Activated CD4-positive, alpha-beta T cell treated with anti-CD3 and anti-CD28 coated beads for 1 hour (primary cell): Measurements from ENCODE around the gene NIN.
"Not testable (repeated sequence)": the region's sequence is repeated elsewhere in the genome, so short reads cannot be mapped to it uniquely, and the experiment has no call there.

Experiments
- DNase-seq: peaks from one replicate; pipeline ENCODE4 v3.0.0-alpha.2; 2020

Gene NIN

DNA sequence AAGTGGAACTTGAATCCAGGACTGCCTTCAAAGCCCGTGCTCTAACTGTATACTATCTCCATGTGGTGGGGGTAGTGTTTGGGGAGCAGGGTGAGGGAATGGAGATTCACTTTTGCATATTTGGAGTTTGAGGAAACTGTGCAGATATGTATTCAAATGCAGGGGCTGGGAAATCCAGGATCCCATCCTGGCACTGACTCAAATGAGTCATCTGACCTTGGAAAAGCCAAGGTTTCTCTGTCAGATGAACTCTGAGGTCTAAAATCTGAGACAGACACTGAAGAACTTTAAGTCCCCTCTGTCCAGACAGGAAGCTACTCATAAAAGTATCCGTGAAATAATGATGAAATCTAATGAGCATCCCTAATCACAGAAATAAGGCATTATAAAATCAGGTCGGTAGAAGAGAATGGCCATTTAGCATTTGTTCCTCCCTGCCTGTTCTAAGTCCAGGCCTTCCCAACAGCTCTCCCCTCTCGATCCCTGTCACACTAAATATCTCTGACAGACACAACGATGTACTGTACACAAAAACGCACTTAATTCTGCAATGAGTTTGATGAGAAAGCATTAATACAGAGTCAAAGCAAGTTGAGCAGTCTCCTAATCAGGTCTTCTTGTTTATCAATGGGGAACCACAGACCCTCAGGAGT, 14.4 kb downstream of the NIN start:
- no peak for DNase-seq

DNA sequence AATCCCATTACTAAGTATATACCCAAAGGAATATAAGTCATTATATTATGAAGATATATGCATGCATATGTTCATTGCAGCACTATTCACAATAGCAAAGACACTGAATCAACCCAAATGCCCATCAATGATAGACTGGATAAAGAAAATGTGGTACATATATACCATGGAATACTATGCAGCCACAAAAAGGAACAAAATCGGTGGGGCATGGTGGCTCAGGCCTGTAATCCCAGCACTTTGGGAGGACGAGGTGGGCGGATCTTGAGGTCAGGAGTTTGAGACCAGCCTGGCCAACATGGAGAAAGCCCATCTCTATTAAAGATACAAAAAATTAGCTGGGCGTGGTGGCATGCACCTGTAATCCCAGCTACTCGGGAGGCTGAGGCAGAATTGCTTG, 15.4 kb downstream of the NIN start:
- DNase-seq, result not testable (repeated sequence)

DNA sequence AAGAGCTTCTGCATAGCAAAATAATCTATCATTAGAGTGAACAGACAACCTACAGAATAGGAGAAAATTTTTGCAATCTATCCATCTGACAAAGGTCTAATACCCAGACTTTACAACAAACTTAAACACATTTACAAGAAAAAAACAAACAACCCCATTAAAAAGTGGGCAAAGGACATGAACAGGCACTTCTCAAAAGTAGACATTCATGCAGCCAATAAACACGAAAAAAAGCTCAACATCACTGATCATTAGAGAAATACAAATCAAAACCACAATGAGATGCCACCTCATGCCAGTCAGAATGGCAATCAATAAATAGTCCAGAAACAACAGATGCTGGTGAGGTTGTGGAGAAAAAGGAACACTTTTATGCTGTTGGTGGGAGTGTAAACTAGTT, 15.9 kb downstream of the NIN start:
- not testable (repeated sequence) for DNase-seq

DNA sequence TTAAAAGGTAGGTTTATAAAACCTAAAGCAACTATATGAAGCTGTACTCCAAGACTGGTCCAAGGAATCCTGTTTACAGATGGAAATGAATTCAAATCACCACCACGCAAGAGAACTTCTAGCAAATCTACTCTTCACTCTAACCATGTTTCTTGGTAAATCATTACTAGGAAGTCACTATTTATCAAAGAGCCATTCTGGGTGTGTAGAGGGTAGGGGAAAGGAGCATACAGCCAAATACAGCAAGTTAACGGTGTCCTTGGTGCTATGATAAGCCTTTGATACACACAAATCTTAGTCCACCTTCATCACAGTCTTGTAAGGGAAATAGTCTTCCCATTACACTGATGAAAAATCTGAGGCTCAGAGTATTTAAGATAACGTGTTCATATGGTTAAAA, 16.8 kb downstream of the NIN start:
- no peak for DNase-seq

DNA sequence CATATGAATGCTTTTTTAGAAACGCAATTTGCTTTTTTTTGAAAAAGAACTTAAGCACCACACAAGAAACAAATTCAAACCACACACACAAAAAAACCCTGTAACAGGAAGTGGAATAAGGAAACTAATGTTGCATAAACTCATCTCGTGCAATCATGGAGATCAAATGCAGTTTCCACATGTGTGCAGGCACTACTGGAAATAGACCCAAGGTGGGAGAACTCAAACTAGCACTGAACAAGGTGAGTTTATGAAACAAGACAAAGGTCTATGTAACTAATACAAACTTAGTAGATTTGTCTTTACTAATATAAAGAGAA, 17.5 kb downstream of the NIN start:
- DNase-seq, result no peak

DNA sequence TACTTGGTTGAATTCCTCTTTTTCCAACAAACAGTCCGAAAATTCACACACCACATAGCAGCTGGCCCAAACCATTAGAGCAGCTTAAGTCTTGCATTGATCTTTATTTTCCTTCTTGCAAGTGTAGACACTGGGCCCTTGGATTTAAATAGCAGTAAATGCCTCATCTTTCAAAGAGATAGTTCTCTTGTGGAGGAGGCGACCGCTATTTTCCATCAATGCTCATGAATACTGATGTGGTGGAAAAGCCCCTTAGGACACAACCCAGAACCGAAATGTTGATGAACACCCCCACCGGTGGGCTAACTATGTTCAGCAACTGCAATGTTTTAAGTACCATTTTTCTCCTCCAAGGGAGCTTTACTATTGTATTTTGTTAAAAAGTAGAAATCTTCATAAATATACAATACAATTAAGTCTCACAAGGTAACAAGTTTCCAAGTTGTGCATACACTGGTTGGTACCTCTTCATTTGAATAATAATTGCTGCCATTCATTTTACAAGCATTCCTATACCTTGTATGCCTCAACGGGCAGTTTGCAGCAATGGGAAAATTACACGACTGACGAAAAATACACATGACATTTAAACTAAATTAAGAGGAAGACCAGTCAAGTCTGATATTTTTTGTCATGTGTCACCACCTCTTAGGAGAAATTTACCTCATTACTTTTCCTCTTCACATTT, 18.0 kb downstream of the NIN start:
- DNase-seq, result no peak

DNA sequence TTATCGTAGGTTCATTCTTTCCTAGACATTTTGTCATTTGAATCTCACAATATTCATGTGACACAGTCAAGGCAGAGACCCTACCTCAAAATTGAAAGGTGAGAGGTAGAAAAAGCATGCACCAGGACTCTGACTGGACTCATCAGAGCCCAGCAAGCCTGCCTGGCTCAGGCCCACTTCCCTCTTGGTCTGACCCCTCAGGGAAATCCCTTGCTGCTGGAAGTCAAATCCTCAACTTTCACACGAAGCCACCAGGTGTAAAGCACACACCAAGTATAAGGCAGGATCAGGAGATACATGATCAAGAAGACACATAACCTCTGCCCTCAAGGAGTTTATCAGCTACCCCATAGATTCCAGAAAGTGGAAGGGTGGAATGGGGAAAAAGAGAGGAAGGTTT, 18.8 kb downstream of the NIN start:
- no peak for DNase-seq

DNA sequence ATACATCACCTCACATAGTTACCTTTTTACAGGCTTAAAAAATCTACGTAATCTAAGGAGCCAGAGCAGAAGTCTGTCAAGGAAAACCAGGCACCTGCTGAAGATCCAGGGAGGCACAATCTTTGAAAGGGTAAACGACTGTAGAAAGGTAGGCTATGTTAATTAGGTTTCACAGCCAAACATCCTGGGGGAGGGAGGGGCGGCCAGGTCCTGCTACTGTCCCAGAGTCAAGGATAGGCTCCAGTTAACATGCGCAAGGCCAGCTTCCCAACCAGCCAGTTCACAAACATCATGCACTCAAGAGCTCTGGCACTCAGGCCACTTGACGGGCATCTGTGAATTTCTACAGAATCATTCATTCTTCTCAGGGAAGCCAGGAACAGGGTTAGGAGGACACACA, 22.9 kb downstream of the NIN start:
- DNase-seq, result no peak

DNA sequence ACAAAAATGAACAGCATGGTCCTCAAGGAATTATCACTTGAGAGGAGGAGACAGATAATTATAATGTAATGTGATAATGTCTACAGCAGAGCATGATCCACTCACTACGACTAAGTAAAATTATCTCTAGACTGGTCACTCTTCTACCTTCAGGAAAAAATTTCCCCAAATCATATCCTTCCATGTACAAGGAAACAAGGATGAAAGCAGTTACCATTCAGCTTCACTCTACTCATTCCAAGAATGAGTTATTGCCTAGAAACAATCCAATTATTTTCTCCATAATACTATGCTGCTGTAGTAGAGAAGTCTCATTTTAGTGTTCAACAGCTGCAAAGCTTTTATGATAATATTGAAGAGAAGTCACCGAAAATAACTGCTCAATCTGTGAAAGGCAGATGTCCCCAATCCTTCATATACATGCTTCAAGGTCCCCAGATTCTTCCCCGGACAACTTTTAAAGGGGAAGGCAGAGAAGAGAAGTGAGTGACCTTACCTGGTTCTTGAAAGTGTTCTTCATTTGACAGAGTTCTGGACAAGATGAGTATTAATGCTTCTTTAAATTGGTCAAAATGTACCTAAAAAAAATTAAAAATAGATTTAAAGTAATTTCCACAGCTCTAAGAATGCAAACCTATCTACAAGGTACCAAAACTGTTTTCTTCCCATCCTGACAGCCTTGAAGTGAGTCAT, 24.6 kb downstream of the NIN start:
- DNase-seq, result no peak

DNA sequence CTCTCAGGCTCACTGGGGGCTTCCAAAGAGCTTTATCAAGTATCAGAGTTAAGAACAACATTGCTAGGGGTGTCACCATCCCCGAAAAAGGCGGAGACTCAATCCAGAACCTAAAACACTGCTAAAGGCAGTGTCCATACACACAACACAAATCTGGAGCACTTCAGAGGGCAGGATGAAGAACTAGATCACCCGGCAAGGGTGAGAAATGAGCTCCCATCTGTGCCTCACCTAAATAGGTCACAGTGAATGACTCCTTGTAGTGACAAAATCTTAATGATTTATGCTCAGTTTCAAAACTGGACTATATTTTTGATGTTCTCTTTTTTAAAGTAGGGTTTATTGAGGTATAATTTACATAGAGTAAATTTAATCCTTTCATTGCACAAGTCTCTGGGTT, 25.6 kb downstream of the NIN start:
- DNase-seq, result no peak

DNA sequence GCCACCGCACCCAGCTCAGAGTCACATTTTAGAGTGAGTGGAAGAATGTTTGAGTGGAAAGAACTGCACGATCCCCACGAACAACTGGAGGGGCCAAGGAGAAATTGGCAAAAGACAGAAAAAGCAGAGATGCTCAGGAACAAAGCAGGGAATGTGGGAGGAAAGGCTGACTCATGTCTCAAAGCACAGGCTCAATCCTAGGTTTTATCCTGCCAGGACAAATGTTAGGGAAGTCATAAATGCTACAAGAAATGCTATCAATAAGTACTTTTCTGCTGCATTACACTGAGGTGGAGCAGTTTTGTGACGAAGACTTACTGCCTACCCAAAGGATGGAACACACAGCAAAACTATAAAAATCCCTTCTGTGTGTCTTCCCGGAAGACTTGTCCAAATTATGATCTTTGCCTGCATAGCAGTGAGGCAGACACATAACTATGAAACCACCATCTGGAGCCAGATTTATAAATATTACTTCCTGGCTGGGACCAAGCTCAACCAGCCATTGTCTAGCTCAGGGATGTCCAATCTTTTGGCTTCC, 26.7 kb downstream of the NIN start:
- no peak for DNase-seq

DNA sequence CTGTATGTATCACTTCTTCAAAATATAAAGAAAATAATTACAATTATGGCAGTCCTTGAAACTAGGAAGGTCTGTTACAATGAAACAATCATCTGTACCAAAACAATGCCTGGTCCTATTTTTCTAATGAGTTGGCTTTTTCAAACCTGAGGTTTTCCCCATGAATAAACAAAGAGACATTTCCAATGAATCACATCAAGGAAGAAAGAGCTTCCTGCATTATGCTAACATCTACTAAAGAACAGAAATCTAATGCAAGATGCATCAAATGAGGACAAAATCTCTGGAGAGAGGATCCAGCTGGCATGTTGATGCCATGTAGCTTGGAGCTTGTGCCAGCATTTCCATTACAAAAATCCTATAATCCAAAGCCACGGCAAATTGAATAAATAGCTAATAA, 29.3 kb downstream of the NIN start:
- no peak for DNase-seq

DNA sequence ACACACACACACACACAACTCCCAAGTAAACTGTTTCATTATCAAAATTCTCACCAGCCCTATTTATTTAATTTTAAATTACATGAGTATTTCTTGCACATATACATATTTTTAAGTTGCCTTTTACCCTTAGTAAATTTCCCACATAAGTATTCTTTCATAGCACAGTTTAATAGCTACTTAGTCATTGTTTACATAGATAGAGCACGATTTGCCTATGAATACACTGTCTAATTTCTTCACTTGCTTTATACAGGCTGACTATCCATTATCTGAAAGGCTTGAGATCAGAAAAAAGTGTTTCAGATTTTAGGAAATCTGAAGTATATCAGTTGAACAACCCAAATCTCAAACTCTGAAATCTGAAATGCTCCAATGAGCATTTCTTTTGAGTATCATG, 30.9 kb downstream of the NIN start:
- DNase-seq, result no peak

DNA sequence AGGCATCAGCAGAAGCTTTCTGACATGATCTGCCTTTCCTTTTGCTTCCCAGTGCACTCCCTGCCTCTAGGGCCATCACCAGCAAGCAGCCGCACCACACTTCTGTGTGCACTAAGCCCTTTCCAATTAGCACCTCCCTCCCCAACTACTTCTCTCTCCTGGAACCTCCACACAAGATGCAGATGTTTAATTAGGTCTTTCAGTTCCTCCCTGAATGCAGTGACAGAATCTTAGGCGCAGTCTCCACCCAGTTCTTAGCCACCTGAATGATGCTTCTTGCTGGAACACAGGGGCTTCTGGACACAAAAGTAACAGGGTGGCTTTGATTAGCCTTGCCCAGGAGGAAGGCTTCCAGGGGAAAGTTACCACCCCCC, 32.9 kb downstream of the NIN start:
- DNase-seq, result no peak

DNA sequence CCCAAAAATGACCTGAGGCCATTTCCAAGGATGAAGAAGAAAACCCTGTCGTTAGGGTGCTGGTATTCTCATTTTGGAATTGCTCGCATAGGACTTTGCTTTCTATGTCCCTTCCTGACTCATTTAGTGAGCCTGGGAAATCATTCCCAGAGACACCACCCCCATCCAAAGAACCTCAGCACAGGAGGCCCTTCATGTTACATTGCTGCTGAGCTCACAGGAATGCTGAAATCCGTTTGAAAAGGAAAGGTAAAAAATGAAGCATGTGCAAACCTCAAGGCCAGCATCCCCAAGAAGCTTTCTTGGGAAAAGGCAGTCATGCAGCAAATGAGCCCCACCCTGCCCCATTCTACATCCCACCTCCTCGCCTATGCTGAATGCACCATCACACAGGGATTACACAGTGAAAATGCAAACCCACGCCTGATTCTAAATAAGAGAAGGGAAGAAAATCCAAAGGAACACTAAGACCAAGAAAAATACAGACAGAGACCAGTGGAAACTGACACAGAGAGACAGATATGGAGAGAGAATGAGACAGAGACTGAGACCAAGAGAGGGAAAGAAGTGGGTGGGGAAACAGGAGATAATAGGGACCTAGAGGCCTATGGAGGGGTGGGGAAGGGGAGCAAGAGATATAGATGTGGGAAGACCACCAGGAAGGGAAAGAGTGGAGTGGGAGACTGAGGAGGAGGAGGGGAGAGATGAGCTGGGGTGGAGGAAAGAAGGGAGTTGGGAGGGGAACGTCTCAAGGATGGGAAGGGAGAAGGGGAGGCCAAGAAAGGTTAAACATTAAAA, 33.5 kb downstream of the NIN start:
- DNase-seq, result no peak

DNA sequence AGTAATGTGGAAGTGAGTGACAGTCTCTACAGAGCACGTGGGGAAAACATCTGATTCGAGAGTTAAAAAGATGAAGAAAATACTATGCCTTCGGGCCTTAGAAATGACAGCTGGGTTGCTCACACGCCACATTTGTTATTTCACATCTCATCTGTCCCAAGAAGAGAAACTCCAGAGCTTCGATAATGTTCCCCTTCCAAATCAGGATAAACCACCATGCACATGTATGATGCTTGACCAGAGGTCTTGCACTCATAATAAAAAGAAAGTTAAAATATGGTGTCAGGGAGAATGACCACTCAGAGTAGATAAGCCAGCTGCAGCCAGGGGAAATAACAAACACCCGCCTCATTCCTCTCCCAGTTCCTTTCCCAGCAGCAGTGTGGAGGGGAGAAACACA, 34.6 kb downstream of the NIN start:
- no peak for DNase-seq

DNA sequence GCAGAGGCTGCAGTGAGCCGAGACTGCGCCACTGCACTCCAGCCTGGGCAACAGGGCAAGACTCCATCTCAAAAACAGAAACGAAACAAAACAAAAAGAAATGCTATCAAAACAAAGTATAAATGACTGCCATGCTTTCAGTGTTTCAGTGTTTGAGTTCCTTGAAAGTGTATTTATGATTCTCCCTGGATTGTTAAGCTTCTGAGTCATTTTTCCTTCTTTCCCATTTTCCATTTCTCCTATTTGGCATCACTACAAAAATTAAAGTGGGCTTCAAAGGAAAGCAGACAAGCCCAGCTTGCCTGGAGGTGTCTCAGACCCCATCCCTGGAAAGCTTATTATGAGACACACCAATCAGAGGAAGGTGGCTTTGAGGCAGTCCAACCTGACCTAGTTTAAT, 35.1 kb downstream of the NIN start:
- no peak for DNase-seq

DNA sequence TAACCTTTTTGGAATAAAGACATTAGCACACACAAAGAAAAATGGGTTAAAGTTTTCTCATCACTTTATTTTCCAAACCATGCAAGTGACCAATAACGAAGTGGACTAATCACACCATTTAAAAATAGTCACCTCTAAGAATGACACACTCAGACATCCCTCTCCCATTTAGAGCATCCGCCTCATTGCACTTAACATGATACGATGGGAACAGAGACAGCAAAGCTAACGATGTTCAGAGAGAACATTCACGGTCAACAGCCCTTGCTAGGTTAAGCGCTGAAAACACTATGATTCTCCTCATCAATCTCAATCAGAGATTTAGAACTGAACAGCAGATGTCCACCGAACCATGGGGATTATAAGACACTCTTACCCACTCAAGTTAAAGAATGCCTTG, 35.8 kb downstream of the NIN start:
- no peak for DNase-seq

DNA sequence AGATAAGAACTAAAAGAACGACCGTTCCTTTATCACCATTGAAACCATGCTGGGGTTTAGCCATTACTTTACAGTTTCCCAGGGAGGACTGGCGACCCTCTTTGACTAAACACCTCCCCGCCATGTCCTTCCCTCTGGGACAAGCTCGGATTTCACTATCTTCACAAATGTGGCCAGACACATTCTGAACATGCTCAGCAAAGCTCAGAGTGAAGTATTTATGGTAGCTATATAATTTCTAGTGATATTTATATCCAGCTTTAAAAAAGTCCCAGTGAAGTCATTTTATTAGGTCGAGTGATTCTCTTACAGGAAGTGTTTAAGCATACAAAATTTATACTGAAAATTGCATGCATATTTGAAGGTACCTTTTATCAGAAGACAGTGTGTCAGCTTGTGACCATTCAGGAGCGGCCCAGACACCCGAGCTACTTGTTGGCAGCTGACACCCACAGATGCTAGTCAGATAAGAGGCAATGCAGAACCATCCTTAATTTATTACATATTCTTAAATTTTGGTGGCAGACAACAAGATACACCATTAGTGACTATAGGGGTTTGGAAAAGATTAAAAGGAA, 36.8 kb downstream of the NIN start:
- DNase-seq, result no peak

DNA sequence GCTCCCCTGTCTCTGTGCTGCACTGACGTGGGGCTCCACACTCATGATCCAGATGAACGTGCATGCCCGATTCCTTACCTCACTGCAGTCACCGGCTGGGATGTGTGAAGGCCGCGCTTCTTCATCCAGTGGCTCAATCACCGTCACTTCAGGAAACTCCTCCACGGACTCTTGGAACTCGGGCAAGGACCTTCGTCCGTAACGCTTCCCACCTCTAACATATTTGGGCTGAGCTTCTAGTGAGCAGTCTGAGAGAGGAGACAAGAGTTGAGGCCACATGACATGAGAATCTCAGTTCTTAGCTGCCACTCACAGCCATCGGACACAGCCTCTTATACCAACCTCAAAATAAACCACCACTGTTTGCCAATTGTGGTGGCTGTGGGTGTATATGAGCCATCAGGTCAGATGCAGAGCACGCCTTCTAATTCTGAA, 38.3 kb downstream of the NIN start:
- DNase-seq, result no peak

DNA sequence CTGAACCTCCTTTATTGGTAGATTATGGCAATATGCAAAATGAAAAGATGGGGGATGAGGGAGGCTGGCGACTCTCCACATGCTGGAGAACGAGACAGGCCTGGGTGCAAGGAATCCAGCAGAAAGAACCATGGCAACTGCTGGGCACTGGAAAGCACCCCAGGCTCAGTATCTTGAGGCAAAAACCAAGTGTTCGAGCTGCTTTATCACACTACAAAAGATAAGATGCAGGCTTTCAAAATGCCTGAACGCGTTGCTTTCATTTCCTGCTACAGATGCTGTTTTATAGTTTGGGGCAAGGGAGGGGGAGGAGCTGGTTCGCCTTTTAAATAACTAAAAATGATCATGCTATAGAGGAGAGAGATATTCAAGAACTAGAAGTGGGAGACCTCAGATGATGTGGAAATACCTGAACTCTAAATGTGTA, 38.9 kb downstream of the NIN start:
- DNase-seq, result no peak

DNA sequence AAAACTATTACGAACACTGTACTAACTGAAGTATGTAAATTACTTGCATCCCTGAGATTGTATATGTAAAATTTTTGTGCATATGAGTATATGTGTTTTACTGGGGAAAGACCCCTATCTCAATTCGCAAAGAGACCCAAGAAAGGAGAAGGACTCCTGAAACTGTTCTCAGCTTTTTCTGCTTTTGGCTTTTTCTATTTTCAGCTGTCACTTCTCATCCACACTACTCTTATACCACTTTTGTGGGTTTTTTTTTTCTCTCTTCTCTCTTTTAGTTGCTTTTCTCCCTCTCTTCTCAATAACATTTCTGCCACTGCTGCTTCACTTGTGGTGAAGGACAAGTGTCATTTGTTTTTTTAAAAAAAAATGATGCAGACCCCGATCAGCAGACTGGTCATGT, 39.8 kb downstream of the NIN start:
- no peak for DNase-seq

DNA sequence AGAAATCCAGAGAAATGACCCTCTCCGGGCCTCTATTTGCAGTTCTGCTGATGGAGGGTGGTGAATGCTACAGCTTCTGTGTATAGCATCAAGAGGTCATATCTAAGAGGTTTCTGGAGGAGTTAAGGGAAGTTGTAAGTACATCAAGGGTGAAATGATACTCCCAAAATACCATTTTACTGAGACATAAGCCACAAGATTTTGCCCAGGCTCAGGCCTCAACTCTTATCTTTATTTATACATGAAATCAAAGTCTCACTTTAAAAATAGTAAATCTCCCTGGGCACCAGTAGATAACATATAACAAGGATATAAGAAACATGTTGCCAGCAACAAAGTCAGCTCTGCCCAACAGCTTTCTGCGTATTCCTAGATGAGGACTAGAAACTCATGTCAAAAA, 40.4 kb downstream of the NIN start:
- DNase-seq, result no peak
